GM11168 (cell line): ENCODE measurements around the gene HDGFL2.
"Not testable (repeated sequence)": the region's sequence is repeated elsewhere in the genome, so short reads cannot be mapped to it uniquely, and the experiment has no call there.

Source experiments
- in situ Hi-C: fragments of 300-500 bp; cut with MboI; formaldehyde crosslinking; loops from one replicate; pipeline ENCODE4 v1.12.0; 2022; ENCODE audit warnings: low sequenced_read_pairs; ENCODE audit not compliant: unreplicated experiment

Gene HDGFL2

GRCh38 chr19:4511300-4512054 lies 39.4 kb downstream of the HDGFL2 start:
- in situ Hi-C loops, result no loop called here

GRCh38 chr19:4512070-4512469 lies 40.0 kb downstream of the HDGFL2 start:
- in situ Hi-C loops, result no loop called here

- in situ Hi-C loops, result no loop called here
Measured at GRCh38 chr19:4513248-4513647, 41.2 kb downstream of the HDGFL2 start.

GRCh38 chr19:4515732-4516131 lies 43.6 kb downstream of the HDGFL2 start:
- in situ Hi-C loops, result no loop called here

GRCh38 chr19:4516199-4516938 lies 44.3 kb downstream of the HDGFL2 start:
- in situ Hi-C loops, result no loop called here

GRCh38 chr19:4516939-4517300 lies 44.8 kb downstream of the HDGFL2 start:
- in situ Hi-C loops, result no loop called here

GRCh38 chr19:4517451-4518057 lies 45.5 kb downstream of the HDGFL2 start:
- in situ Hi-C loops, result no loop called here

- in situ Hi-C loops, result no loop called here
Measured at GRCh38 chr19:4518345-4519171, 46.5 kb downstream of the HDGFL2 start, which contains the start of gene PLIN4. Gene PLIN4 (minus strand): TSS chr19:4518486. CDS start chr19:4518272, 214 bp downstream.

GRCh38 chr19:4519172-4519496 lies 47.0 kb downstream of the HDGFL2 start:
- in situ Hi-C loops, result no loop called here

- in situ Hi-C loops, result no loop called here
Measured at GRCh38 chr19:4519521-4520277, 47.6 kb downstream of the HDGFL2 start.

GRCh38 chr19:4521170-4521887 lies 49.2 kb downstream of the HDGFL2 start:
- in situ Hi-C loops, result no loop called here

- in situ Hi-C loops, result no loop called here
Measured at GRCh38 chr19:4521888-4522242, 49.8 kb downstream of the HDGFL2 start.

GRCh38 chr19:4522291-4523002 lies 50.4 kb downstream of the HDGFL2 start:
- in situ Hi-C loops, result no loop called here

- in situ Hi-C loops, result no loop called here
Measured at GRCh38 chr19:4523306-4524110, 51.4 kb downstream of the HDGFL2 start.

- in situ Hi-C loops, result no loop called here
Measured at GRCh38 chr19:4524808-4525562, 52.9 kb downstream of the HDGFL2 start.

GRCh38 chr19:4525563-4526002 lies 53.5 kb downstream of the HDGFL2 start:
- in situ Hi-C loops, result no loop called here

GRCh38 chr19:4527377-4527776 lies 55.3 kb downstream of the HDGFL2 start:
- in situ Hi-C loops, result not testable (repeated sequence)
